Erythroblast (primary cell): ENCODE data around the gene TXNDC11.

Experiments
- GATA1 ChIP-seq: IDR thresholded peaks from 2 replicates; pipeline ENCODE4 v1.6.1; 2011; ENCODE audit warnings: low read depth, mild to moderate bottlenecking, control low read depth, low read length, moderate library complexity
- POLR2A ChIP-seq: IDR thresholded peaks from 2 replicates; pipeline ENCODE4 v1.6.1; 2011; ENCODE audit warnings: mild to moderate bottlenecking, low read length

DNA sequence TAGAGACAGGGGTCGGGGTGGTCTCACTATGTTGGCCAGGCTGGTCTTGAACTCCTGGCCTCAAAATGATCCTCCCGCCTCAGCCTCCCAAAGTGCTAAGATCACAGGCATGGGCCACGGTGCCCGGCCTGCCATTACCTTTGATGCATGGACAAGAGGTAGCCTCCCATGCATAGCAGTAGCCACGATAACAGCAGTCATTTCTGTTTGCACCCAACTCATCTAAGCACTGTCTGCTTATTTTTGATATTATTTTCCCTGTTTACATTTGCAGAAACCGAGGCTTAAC lies 111.9 kb downstream of the TXNDC11 start:
- TF ChIP-seq POLR2A = no peak
- no peak for TF ChIP-seq GATA1
